Urinary bladder (tissue), 4 donors: ENCODE measurements around the gene NCK2. TPM values are rescaled to one million over a fixed set of nuclear protein-coding genes. Genes with fewer than 3 reads are reported as not detected.

ENCODE experiments used
- DNase-seq: peaks from one replicate; pipeline ENCODE4 v3.0.0-alpha.2; 2015; ENCODE audit errors: extremely low spot score
- H3K27ac ChIP-seq: one replicate; pipeline ENCODE4 v1.5.1; 2013; ENCODE audit warnings: low read depth, mild to moderate bottlenecking, moderate library complexity
- H3K36me3 ChIP-seq: one replicate; pipeline ENCODE4 v1.6.1; 2013; ENCODE audit warnings: mild to moderate bottlenecking, moderate library complexity; ENCODE audit not compliant: insufficient read depth
- H3K4me1 ChIP-seq: one replicate; pipeline ENCODE4 v1.6.1; 2013; ENCODE audit warnings: mild to moderate bottlenecking, moderate library complexity; ENCODE audit not compliant: insufficient read depth
- H3K4me3 ChIP-seq: one replicate; pipeline ENCODE4 v1.5.1; 2013; ENCODE audit warnings: low read depth, low read length
- WGBS: extraction: QIAGEN DNeasy Blood & Tissue Kit; methylation state at CpG from one replicate; pipeline ENCODE4 v1.1.7; 2013; 5-methylcytosine and 5-hydroxymethylcytosine counted together
- polyA plus RNA-seq: library from polyadenylated mRNA; stranded (reverse); fragments of 200-250 nt; gene quantifications from one replicate; pipeline ENCODE4 v1.2.3, GENCODE V29; 2013
- total RNA-seq: library from RNA; depleted of rRNA; stranded (reverse); fragments of >200 nt; gene quantifications from one replicate; pipeline ENCODE4 v1.2.3, GENCODE V29; 2014
- donor health status: healthy with polysubstance abuse.
- donor health status: healthy.

NCK2 gene
- total and polyA plus RNA-seq, 2 donors = 31.5 to 64.8 TPM

- no peaks in the 10 kb centered on the region for H3K4me1 ChIP-seq
- H3K27ac ChIP-seq = no peak overlapping the region
- H3K4me3 ChIP-seq = no peak overlapping the region
- H3K36me3 ChIP-seq = no peaks in the 10 kb centered on the region
- DNase-seq = no peak
Observed at GRCh38 chr2:105919826-105920225, 175.1 kb downstream of the NCK2 start.

- WGBS = 84% methylated on average over 6 of the region's 6 CpGs
- no peak overlapping the region for H3K27ac ChIP-seq
- H3K4me1 ChIP-seq = no peaks in the 10 kb centered on the region
- no peak for DNase-seq
- H3K4me3 ChIP-seq = no peak overlapping the region
- H3K36me3 ChIP-seq = no peaks in the 10 kb centered on the region
Observed at GRCh38 chr2:105924271-105924670, 179.6 kb downstream of the NCK2 start.

GRCh38 chr2:105924932-105925331 lies 180.2 kb downstream of the NCK2 start:
- 96% methylated on average over 3 of the region's 3 CpGs for WGBS
- H3K36me3 ChIP-seq = no peaks in the 10 kb centered on the region
- no peak overlapping the region for H3K4me3 ChIP-seq
- no peak overlapping the region for H3K27ac ChIP-seq
- no peak for DNase-seq
- H3K4me1 ChIP-seq = no peaks in the 10 kb centered on the region

- Histone ChIP-seq H3K4me1 (no peaks in the 10 kb centered on the region), H3K4me3 (no peak overlapping the region), H3K36me3 (no peaks in the 10 kb centered on the region), H3K27ac (no peak overlapping the region)
- 75% methylated on average over 6 of the region's 6 CpGs for WGBS
- no peak for DNase-seq
Observed at GRCh38 chr2:105925390-105925789, 180.7 kb downstream of the NCK2 start.

- WGBS = 88% methylated on average over 3 of the region's 3 CpGs
- DNase-seq = no peak
- H3K4me3 ChIP-seq = no peak overlapping the region
Observed at GRCh38 chr2:105926960-105927678, 182.4 kb downstream of the NCK2 start.

GRCh38 chr2:105928086-105928485 lies 183.4 kb downstream of the NCK2 start:
- no peak overlapping the region for H3K27ac ChIP-seq
- H3K4me1 ChIP-seq = no peaks in the 10 kb centered on the region
- 94% methylated on average over 4 of the region's 4 CpGs for WGBS
- DNase-seq = no peak
- no peak overlapping the region for H3K4me3 ChIP-seq
- H3K36me3 ChIP-seq = no peaks in the 10 kb centered on the region

More at GRCh38 chr2:105926960-105927678, 182.4 kb downstream of the NCK2 start:
- no peak overlapping the region for H3K27ac ChIP-seq
- no peaks in the 10 kb centered on the region for H3K4me1 ChIP-seq
- H3K36me3 ChIP-seq = no peaks in the 10 kb centered on the region

- WGBS = 78% methylated on average over 6 of the region's 6 CpGs
- H3K36me3 ChIP-seq = no peaks in the 10 kb centered on the region
- H3K4me1 ChIP-seq = no peaks in the 10 kb centered on the region
- no peak overlapping the region for H3K27ac ChIP-seq
- H3K4me3 ChIP-seq = no peak overlapping the region
- DNase-seq = no peak
Observed at GRCh38 chr2:105928563-105928962, 183.9 kb downstream of the NCK2 start.

GRCh38 chr2:105929516-105929915 lies 184.8 kb downstream of the NCK2 start:
- Histone ChIP-seq H3K27ac (no peak overlapping the region), H3K36me3 (no peaks in the 10 kb centered on the region), H3K4me1 (no peaks in the 10 kb centered on the region), H3K4me3 (no peak overlapping the region)
- no peak for DNase-seq
- WGBS = 65% methylated on average over 2 of the region's 2 CpGs

GRCh38 chr2:105932582-105932981 lies 187.9 kb downstream of the NCK2 start:
- 88% methylated on average over 5 of the region's 5 CpGs for WGBS
- Histone ChIP-seq H3K4me3 (no peak overlapping the region), H3K4me1 (no peaks in the 10 kb centered on the region), H3K27ac (no peak overlapping the region), H3K36me3 (no peaks in the 10 kb centered on the region)
- no peak for DNase-seq

- no peaks in the 10 kb centered on the region for H3K4me1 ChIP-seq
- WGBS = 97% methylated on average over 4 of the region's 4 CpGs
- no peak overlapping the region for H3K27ac ChIP-seq
- H3K36me3 ChIP-seq = no peaks in the 10 kb centered on the region
- H3K4me3 ChIP-seq = no peak overlapping the region
- DNase-seq = no peak
Observed at GRCh38 chr2:105933906-105934305, 189.2 kb downstream of the NCK2 start.

GRCh38 chr2:105934467-105934866 lies 189.8 kb downstream of the NCK2 start:
- Histone ChIP-seq H3K36me3 (no peaks in the 10 kb centered on the region), H3K4me1 (no peaks in the 10 kb centered on the region), H3K4me3 (no peak overlapping the region), H3K27ac (no peak overlapping the region)
- WGBS = 17% methylated on average over 7 of the region's 7 CpGs
- DNase-seq = no peak

GRCh38 chr2:105935063-105935462 lies 190.4 kb downstream of the NCK2 start:
- DNase-seq = no peak
- no peaks in the 10 kb centered on the region for H3K4me1 ChIP-seq
- H3K36me3 ChIP-seq = no peaks in the 10 kb centered on the region
- H3K27ac ChIP-seq = no peak overlapping the region
- 62% methylated on average over 3 of the region's 3 CpGs for WGBS
- no peak overlapping the region for H3K4me3 ChIP-seq

- DNase-seq = no peak
- 93% methylated on average over 6 of the region's 6 CpGs for WGBS
Observed at GRCh38 chr2:105936954-105937353, 192.2 kb downstream of the NCK2 start.

GRCh38 chr2:105937498-105938097 lies 192.9 kb downstream of the NCK2 start:
- no peak for DNase-seq
- Histone ChIP-seq H3K4me1 (no peaks in the 10 kb centered on the region), H3K36me3 (no peaks in the 10 kb centered on the region), H3K27ac (no peak overlapping the region), H3K4me3 (no peak overlapping the region)
- WGBS = 92% methylated on average over 6 of the region's 6 CpGs

More at GRCh38 chr2:105936954-105937353, 192.2 kb downstream of the NCK2 start:
- Histone ChIP-seq H3K4me1 (no peaks in the 10 kb centered on the region), H3K36me3 (no peaks in the 10 kb centered on the region), H3K4me3 (no peak overlapping the region), H3K27ac (no peak overlapping the region)
